ENCODE results near the gene RGMB.

DNA sequence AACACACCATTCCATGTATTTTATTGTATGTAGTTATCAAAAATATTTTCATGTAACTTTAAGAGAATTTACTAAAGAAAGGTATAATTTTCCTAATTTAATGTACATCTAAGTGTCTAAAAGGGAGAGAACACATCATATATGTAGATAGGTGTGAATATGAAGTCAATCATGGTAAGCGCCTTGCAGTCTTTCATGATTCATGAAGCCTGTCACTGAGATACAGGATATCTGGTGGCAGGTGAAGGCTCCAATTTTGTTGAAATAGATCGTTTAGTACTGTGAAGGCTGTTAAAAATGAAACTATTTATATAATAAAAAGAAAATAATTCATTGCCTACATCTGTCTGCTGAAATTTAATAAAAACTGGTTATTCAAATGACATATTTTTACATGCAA lies 15.5 kb upstream of the RGMB start:
- TF ChIP-seq, protein P1, sequence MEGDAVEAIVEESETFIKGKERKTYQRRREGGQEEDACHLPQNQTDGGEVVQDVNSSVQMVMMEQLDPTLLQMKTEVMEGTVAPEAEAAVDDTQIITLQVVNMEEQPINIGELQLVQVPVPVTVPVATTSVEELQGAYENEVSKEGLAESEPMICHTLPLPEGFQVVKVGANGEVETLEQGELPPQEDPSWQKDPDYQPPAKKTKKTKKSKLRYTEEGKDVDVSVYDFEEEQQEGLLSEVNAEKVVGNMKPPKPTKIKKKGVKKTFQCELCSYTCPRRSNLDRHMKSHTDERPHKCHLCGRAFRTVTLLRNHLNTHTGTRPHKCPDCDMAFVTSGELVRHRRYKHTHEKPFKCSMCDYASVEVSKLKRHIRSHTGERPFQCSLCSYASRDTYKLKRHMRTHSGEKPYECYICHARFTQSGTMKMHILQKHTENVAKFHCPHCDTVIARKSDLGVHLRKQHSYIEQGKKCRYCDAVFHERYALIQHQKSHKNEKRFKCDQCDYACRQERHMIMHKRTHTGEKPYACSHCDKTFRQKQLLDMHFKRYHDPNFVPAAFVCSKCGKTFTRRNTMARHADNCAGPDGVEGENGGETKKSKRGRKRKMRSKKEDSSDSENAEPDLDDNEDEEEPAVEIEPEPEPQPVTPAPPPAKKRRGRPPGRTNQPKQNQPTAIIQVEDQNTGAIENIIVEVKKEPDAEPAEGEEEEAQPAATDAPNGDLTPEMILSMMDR (conservative IDR thresholded peaks at IDR 0.05 in 1 of 2, IDR thresholded peaks at IDR 0.05 in 1 of 2; ENCODE audit: low read depth in 1 of 2, low read length in 2 of 2), result no peak
- TF ChIP-seq EZH2 (IDR thresholded peaks at IDR 0.05; ENCODE audit: low read length, missing control alignments), result no peak

Data from fibroblast of lung (primary cell).